ENCODE measurements around the gene TUBB1.

The TUBB1 gene

GRCh38 chr20:58992911-58993310 lies 26.3 kb upstream of the TUBB1 start:
- TF ChIP-seq MAX (IDR thresholded peaks at IDR 0.05; ENCODE audit: low read depth, low read length) (no peak), MYC (IDR thresholded peaks at IDR 0.05; ENCODE audit: low read depth, low read length) (no peak), POLR2A (IDR thresholded peaks at IDR 0.05; ENCODE audit: extremely low read depth, insufficient read length) (no peak), CTCF (IDR thresholded peaks at IDR 0.05; ENCODE audit: low read depth, low read length) (no peak)
- DNase-seq (ENCODE audit: low read depth) = no peak

GRCh38 chr20:58993332-58994248 lies 25.6 kb upstream of the TUBB1 start:
- no peak for DNase-seq (ENCODE audit: low read depth)
- TF ChIP-seq MAX (IDR thresholded peaks at IDR 0.05; ENCODE audit: low read depth, low read length) = no peak
- TF ChIP-seq CTCF (IDR thresholded peaks at IDR 0.05; ENCODE audit: low read depth, low read length) = no peak
- no peak for TF ChIP-seq POLR2A (IDR thresholded peaks at IDR 0.05; ENCODE audit: extremely low read depth, insufficient read length)
- TF ChIP-seq MYC (IDR thresholded peaks at IDR 0.05; ENCODE audit: low read depth, low read length) = no peak
- H3K4me3 ChIP-seq (ENCODE audit: low read depth, low read length) = no peak overlapping the region

More at GRCh38 chr20:58992911-58993310, 26.3 kb upstream of the TUBB1 start:
- no peak overlapping the region for H3K4me3 ChIP-seq (ENCODE audit: low read depth, low read length)

- TF ChIP-seq MAX (IDR thresholded peaks at IDR 0.05; ENCODE audit: low read depth, low read length) = no peak
- no peak for TF ChIP-seq CTCF (IDR thresholded peaks at IDR 0.05; ENCODE audit: low read depth, low read length)
- TF ChIP-seq MYC (IDR thresholded peaks at IDR 0.05; ENCODE audit: low read depth, low read length) = no peak
- TF ChIP-seq POLR2A (IDR thresholded peaks at IDR 0.05; ENCODE audit: extremely low read depth, insufficient read length) = no peak
- no peak overlapping the region for H3K4me3 ChIP-seq (ENCODE audit: low read depth, low read length)
- no peak for DNase-seq (ENCODE audit: low read depth)
Measured at GRCh38 chr20:58994390-58995159, 24.7 kb upstream of the TUBB1 start.

- DNase-seq (ENCODE audit: low read depth) = no peak
- TF ChIP-seq CTCF (IDR thresholded peaks at IDR 0.05; ENCODE audit: low read depth, low read length) (no peak), POLR2A (IDR thresholded peaks at IDR 0.05; ENCODE audit: extremely low read depth, insufficient read length) (no peak), MYC (IDR thresholded peaks at IDR 0.05; ENCODE audit: low read depth, low read length) (no peak), MAX (IDR thresholded peaks at IDR 0.05; ENCODE audit: low read depth, low read length) (no peak)
- H3K4me3 ChIP-seq (ENCODE audit: low read depth, low read length) = no peak overlapping the region
Measured at GRCh38 chr20:58995461-58996225, 23.6 kb upstream of the TUBB1 start.

GRCh38 chr20:58996226-58996611 lies 23.0 kb upstream of the TUBB1 start:
- H3K4me3 ChIP-seq (ENCODE audit: low read depth, low read length) = no peak overlapping the region
- TF ChIP-seq CTCF (IDR thresholded peaks at IDR 0.05; ENCODE audit: low read depth, low read length) = no peak
- no peak for TF ChIP-seq POLR2A (IDR thresholded peaks at IDR 0.05; ENCODE audit: extremely low read depth, insufficient read length)
- DNase-seq (ENCODE audit: low read depth) = no peak

Data from NB4 (cell line).